Measurements from ENCODE around the gene BTBD19.
"Not testable (repeated sequence)": the region's sequence is repeated elsewhere in the genome, so short reads cannot be mapped to it uniquely, and the experiment has no call there.

BTBD19 gene, protein sequence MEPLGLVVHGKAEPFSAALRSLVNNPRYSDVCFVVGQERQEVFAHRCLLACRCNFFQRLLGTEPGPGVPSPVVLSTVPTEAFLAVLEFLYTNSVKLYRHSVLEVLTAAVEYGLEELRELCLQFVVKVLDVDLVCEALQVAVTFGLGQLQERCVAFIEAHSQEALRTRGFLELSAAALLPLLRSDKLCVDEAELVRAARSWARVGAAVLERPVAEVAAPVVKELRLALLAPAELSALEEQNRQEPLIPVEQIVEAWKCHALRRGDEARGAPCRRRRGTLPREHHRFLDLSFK

DNA sequence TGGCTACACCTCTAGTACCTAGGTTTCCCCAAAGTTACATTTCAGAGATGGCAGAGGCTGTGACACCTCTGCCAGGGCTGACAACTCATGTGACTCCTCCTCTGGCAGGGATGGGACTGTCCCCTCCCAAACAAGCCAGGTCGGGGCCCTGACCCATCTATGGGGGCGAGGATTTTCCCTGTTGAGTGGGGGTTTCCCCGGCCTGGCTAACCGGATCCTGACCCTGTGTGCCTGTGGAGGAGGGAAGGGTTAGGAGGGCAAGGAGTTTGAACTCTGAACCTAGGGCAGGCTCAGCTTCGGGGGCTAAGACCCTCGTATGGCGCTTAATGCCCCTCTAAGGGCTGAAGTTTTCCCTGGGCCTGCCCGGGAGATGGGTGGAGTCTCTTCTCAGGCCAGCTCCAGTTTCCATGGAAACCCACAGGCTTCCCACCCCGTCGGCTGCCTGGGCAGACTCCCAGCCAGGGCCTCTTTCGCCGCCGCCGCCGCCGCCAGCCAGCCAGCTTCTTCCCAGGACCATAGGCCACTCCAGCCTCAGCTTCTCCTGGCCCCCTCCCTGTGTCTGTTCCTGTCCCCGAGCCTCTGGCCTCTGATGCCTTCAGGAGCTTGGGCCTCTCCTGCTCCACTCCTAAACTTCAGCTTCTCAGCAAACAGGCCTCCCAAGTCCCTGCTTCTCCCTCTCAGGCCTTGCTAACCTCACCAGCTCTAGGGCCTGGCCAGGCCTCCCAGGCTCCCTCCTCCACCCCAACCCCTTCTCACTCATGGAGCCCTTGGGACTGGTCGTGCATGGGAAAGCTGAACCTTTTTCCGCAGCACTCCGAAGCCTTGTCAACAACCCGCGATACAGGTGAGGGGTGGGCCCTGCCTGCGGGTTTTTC, at the start of gene BTBD19:
Gene BTBD19 (plus strand): TSS at position 461 of the 875 bp plus-strand sequence. CDS start 298 bp downstream, at position 759.
- peak in 2 of 3 experiments; percentile 50 to 72 for DNase-seq (ENCODE audit: low read depth in 2 of 3, low spot score in 2 of 3)

DNA sequence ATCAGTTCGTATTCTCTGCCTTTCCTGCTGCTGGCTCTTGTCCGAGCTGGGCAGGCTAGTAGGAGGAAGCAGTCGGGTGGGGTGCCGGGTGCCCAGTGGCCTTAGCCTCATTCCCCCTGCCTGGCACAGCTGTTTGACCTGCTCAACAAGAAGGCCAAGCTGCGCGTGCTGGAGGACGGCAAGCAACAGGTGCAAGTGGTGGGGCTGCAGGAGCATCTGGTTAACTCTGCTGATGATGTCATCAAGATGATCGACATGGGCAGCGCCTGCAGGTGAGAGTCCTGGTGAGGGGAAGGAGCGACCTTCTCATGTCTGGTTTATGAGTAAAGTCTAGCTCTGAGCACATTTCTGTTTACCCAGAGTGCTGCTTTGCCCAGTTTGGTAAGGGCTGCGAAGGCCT, 49.2 kb upstream of the BTBD19 start:
- DNase-seq (ENCODE audit: low read depth in 2 of 3, low spot score in 2 of 3), result no peak

DNA sequence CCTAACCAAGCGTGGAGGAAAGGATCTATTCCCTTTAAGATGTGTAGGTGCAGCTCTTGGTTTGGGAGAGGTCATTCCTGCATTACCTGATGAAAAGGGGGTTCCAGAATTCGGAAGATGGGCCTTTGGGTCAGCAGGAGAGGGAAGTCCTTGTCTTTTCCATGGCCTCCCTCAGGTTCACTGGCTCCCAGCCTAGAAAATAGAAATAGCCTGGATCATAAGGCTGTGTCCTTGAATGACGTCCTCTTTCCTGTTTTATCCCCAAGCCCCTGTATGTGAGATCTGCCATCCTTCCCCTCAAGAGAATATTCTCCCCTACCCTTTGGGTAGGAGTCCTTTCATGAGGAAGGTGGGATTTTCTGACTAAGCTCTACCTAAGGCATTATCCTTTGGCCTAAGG, 47.4 kb upstream of the BTBD19 start:
- no peak for DNase-seq (ENCODE audit: low read depth in 2 of 3, low spot score in 2 of 3)

DNA sequence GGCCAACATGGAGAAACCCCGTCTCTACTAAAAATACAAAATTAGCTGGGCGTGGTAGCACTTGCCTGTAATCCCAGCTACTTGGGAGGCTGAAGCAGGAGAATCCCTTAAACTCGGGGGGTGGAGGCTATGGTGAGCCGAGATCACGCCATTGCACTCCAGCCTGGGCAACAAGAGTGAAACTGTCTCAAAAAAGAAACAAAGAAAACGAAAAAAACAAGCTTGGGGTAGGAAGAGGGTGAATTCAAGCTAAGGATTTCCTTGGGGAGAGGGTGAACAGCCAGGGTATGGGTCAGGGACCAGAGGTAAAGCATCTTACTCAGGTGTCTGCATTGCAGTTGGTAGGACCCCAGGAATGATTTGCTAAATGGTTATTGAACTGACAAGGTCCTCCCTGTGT, 41.9 kb upstream of the BTBD19 start:
- not testable (repeated sequence) for DNase-seq (ENCODE audit: low read depth in 2 of 3, low spot score in 2 of 3)

DNA sequence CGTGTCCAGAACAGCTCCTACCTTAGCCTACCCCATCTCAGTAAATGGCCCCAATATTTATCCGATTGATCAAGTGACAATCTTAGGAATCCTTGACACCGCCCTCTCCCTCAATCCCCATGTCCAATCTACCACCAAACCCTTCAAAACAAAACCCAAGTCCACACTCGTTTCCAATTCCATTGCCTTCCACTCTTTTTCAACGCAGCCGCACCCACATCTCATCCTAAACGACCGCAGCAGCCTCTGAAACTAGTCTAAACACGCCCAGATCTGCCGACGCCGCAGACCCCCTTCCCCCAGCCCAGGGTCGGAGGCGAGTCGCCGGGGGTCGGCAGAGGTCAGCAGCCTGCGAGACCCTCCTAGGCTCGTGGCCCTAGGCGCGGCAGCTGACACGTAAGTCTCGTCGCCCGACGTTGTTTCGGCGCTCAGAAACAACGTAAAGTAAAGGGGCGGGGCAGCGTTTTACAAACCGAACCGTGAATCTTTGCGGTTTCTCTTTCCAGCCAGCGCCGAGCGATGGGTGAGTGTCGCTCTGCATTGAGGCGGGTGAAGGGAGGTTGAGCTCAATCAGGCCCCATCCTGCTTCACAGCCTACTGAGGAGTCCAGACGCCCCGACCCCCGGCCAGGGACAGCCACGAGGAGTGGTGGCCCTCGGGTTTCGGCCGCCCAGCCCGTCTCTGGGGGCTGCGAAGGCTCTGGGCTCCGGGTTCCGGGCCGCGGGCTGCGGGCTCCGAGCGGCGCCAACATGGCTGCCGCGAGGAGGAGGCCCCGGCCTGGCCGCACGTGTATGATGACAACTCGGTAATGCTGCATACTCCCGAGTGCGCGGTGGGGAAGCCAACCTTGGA, 33.0 kb upstream of the BTBD19 start, which contains the start of gene RPS8:
Gene RPS8 (plus strand): TSS at position 463 of the 852 bp plus-strand sequence. CDS start 57 bp downstream, at position 520.
- DNase-seq (ENCODE audit: low read depth in 2 of 3, low spot score in 2 of 3), result peak; percentile 74 to 87 (median 76)

DNA sequence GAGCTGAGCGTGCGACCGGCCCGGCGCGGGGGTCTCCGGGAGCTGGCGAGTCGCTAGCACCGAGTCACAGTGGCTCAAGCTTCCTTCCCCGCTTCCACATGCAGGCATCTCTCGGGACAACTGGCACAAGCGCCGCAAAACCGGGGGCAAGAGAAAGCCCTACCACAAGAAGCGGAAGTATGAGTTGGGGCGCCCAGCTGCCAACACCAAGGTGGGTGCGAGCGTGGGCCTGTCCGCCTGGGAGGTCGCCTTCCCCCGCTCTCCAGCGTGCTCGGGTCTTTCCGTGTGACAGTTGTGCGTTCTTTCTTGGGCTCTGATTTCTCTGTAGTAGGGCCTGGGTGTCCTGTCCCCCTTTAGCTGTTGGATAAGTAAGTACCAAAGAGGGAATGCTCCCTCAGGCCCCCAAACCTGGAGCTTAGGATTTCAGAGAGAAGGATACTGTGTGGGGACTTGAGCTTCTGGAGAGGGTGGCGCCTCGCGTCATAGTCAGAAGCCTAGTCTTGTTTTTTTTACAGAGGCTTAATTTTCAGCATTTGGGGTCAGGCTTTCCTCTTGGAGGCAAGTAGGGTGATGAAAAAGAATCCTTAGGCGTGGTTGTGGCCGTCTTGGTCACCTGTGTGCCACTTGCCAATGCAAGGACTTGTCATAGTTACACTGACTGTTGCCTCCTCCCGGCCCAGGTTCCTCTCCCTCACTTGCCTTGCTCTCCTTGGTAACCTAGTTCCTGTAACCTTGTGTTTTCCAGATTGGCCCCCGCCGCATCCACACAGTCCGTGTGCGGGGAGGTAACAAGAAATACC, 32.2 kb upstream of the BTBD19 start:
- no peak for DNase-seq (ENCODE audit: low read depth in 2 of 3, low spot score in 2 of 3)

DNA sequence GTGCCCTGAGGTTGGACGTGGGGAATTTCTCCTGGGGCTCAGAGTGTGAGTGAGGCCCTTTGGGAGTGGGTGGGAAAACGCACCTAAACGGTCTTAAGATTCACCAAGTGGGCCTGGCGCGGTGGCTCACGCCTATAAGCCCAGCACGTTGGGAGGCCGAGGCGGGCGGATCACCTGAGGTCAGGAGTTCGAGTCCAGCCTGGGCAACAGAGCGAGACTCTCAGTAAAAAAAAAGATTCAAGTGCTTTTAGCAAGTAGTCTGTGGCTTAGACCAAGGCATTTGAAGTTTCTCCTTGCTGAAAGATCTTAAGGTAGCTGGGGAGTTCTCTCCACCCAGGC, 31.6 kb upstream of the BTBD19 start:
- no peak for DNase-seq (ENCODE audit: low read depth in 2 of 3, low spot score in 2 of 3)

DNA sequence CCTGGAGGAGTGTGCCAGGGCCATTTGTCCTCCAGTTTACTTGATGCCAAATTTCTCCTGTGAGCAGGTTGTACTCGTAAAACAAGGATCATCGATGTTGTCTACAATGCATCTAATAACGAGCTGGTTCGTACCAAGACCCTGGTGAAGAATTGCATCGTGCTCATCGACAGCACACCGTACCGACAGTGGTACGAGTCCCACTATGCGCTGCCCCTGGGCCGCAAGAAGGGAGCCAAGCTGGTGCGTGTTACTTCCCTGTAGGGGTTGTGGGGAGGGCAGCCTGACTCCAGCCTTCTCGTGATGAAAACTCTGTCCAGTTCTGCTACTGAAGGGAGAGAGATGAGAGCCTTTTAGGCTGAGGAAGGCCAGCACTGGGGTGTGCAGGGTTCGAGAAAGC, 30.8 kb upstream of the BTBD19 start:
- no peak for DNase-seq (ENCODE audit: low read depth in 2 of 3, low spot score in 2 of 3)

DNA sequence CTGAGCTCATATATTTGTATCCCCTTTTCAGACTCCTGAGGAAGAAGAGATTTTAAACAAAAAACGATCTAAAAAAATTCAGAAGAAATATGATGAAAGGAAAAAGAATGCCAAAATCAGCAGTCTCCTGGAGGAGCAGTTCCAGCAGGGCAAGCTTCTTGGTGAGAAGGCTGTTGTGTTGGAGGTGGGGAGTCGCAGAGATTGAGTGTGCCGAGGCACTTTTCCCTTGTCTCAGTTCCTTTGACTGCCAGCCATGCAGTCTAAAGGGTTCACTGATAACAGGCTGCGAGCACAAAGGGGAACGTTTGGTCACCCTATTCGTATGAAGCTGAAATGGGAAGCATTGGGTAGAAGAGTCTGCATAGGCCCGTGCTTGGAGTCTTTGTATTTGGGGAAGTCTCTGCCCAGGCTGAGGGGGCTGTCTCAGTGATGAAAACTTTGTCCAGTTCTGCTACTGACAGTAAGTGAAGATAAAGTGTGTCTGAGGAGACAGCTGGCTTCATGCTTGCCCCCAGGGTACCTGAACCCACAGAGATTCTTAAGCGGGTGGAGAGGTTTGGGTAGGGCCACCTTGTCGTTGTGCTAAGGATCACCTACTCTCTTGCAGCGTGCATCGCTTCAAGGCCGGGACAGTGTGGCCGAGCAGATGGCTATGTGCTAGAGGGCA, 30.2 kb upstream of the BTBD19 start:
- DNase-seq (ENCODE audit: low read depth in 2 of 3, low spot score in 2 of 3), result no peak

DNA sequence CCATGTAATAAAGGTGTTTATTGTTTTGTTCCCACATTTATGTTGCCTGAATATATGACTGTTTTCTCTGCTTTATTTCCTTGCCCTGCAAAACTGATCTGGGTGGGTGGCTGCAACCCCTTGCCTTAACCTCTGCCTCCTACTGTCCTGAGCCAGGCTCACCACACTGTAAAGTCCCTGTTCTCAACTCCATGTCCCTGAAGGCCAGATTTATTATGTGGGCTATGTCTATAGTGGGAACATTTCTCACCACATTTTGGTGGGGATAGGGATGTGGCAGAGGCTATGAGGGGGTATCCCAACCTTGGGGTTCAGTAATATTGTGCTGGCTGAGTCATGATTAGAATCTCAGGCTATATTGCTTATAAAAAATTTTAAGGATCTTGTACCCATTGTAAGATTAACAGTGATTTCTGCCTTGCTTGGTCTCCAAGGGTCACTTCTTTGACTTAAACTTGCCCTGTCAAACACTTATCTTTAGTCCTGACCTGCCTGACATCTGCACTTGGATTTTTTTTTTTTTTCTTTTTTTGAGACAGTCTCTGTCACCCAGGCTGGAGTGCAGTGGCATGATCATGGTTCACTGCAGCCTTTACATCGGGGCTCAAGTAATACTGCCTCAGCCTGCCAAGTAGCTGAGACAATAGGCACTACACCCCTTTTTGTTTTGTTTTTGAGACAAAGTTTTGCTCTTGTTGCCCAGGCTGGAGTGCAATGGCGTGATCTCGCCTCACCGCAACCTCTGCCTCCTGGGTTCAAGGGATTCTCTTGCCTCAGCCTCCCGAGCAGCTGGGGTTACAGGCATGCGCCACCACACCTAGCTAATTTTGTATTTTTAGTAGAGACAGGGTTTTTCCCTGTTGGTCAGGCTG, 29.4 kb upstream of the BTBD19 start:
- DNase-seq (ENCODE audit: low read depth in 2 of 3, low spot score in 2 of 3), result no peak

DNA sequence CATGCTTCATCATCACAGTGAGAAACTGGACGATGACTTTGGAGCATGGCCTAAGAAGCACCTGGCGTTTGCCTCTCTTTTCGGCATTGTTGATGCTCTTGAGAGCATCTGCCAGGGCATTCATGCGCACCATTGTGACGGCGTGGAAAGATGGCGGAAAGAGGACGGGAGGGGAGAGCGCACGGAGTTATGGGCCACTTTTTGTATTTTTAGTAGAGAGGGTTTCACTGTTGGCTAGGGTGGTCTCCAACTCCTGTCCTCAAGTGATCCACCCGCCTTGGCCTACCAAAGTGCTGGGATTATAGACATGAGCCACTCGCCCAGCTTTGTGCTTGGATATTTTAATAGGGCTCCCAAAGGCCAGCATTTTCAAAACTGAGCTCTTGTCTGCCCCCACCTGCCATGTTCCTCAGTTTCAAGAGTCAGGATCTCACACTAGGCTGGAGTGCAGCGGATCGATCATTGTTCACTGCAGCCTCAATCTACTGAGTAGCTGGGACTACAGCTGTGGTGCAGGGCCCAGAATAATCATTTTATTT, 27.7 kb upstream of the BTBD19 start:
- no peak for DNase-seq (ENCODE audit: low read depth in 2 of 3, low spot score in 2 of 3)

DNA sequence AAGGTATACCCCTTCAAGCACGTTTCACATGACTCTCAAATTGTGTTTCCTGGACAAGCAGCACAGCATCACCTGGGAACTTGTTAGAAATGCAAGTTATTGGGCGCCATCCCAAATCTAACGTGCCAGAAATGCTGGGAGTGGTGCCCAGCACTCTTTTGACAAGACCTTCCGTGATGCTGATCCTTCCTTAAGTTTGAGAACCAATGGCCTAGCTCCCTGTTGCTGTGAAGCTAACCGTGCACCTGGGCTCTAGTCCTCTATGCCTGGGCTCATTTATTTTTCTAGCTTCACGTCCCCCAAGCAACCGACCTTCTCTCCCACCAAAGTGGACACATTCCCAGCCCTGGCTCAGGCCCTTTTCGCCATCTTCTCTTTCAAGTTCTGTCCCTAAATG, 24.6 kb upstream of the BTBD19 start:
- DNase-seq (ENCODE audit: low read depth in 2 of 3, low spot score in 2 of 3), result no peak

DNA sequence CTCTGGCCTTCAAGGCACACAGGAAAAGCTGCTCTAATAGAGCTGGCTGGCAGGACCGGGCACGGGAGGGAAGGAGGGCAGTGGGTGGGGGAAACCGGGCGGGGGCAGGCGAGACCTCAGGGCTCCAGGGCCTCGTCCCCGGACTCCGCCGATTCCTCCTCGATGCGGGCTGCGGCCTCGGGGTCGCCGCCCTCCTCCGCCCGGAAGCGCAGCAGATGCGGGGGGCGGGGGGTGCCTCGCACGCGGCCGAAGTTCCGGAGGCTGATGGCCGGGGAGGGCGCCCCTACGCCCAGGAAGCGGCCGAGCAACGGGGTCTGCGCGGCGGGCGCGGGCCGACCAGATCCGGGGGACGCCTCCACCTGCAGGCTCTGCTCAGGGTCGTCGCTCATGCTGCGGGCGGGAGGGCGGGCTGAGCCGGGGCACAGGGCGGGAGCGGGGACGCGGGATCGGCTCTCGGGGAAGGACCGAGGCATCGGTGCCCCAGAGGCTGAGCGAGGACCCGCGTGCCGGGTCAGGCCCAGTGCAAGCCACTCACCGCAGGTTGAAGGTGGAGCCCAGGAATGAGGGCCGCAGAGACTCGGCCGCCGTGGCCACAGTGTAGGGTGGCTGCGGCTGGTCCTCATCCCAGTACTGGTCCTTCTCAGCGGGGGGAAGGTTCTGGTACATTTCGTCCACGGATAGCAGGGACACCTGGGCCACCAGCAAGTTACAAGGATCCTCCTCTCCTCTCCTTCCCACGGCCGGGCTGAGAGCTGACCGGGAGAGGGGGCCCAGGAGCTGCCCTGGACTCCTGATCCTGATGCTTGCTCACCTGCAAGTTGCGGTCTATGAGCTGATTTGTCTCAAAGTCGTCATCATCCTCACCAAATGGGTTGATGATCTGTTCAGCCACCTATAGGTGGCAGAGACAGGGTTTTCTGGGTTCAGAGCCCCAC, 24.0 kb upstream of the BTBD19 start:
- DNase-seq (ENCODE audit: low read depth in 2 of 3, low spot score in 2 of 3), result no peak

DNA sequence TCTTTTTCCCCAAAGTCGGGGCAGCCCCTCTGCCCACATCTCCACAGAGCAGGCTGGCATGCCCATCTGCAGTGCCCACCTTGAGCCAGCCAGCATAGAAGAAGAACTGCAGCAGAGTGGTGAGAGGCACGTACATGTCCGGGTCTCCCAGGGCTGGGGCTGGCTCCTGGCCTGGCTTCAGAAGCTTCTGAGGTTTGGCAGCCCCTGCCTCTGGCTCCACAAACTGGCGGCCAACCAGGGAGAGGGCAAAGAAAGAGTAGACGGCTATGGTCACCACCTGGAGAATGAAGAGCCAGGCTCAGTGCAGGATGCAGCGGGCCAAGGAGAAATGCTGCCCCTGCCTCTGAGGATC, 23.3 kb upstream of the BTBD19 start:
- DNase-seq (ENCODE audit: low read depth in 2 of 3, low spot score in 2 of 3), result no peak

DNA sequence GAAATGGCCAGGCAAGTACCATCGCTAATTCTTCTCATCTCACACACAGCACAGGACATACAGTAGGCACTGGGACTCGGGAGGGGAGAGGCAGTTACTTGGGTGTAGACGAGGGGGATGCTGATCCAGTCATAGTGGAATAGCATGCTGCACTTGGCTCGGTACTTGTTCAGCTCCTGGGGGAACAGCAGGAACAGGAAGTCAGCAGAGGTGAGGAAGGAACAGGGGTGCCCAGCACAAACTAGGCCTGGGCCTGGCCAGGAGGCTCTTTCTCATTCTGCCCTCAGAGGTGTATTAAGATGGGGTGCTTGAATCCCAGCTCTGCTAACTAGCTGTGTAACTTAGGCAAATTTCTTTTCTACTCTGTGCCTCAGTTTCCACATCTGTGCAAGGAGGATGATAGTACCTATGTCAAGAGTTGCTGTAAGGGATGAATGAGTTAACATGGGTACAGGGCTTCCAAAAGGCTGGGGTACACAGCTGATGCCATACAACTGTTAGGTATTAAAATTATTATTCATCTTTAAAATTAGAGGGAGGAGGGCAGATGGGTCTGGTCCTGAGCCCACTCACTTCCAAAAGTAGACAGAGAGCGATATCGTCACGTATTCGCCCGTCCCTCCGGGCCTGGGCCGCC, 22.7 kb upstream of the BTBD19 start:
- no peak for DNase-seq (ENCODE audit: low read depth in 2 of 3, low spot score in 2 of 3)

DNA sequence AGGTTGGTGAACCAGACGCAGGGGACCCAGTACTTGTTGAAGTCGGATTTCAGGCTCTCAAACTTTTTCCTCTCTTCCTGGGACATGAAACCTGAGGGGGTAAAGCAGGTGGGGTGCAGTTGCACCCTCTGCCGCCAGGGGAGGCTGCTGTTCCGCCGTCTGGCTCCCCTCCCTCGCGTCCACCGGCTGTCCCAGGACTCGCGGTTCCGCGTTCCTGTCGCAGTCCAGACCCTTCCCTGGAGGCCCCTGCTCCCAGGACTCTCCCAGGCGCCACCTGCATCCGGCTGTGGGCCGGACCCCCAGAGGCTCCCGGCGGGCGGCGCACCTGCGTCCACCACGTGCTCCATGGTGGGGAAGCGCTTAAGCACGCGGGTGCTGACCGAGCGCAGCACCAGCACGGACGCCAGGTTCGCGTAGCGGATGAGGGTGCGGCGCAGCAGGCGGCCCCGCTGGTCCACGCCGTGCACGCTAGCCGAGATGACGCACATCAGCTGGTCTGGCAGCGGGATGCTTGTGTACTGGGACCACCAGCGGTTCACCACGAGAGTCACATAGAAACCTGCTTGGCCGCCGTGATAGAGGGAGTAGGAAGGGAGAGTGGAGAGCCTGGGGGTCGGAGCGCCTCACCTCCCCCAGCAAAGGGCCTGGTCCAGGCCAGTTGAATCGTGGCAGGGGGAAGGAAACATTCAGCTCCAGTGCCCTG, 22.0 kb upstream of the BTBD19 start:
- peak in 1 of 3 experiments; percentile 50 for DNase-seq (ENCODE audit: low read depth in 2 of 3, low spot score in 2 of 3)

Measured in activated CD8-positive, alpha-beta memory T cell treated with anti-CD3 and anti-CD28 coated beads for 48 hours (primary cell).